B cell (primary cell): ENCODE data around the gene CRTAC1. TPM values are rescaled to one million over a fixed set of nuclear protein-coding genes. Genes with fewer than 3 reads are reported as not detected.
"Not testable (repeated sequence)": the region's sequence is repeated elsewhere in the genome, so short reads cannot be mapped to it uniquely, and the experiment has no call there.

Experiments
- ATAC-seq: fragments of 200-7000 bp; cut with Tn5 transposase; one replicate; pipeline ENCODE4 v1.10.0; 2021; ENCODE audit warnings: low read depth, mild to moderate bottlenecking, moderate number of reproducible peaks, moderate library complexity
- CTCF ChIA-PET: fragments of 350-600 bp; sonication (Branson Sonifier 250); formaldehyde crosslinking; loops from one replicate; lab custom pipeline; 2021; ENCODE audit warnings: antibody characterized with exemption, inconsistent platforms; lab: Charles Lee
- POLR2A ChIA-PET: fragments of 350-600 bp; sonication (Branson Sonifier 250); formaldehyde crosslinking; loops from one replicate; lab custom pipeline; 2021; ENCODE audit warnings: antibody characterized with exemption; lab: Charles Lee
- DNase-seq: peaks from one replicate; pipeline ENCODE4 v3.0.0; 2013
- H2AFZ ChIP-seq: 2 replicates; pipeline ENCODE4 v1.6.1; 2012; ENCODE audit warnings: mild to moderate bottlenecking, low read depth, low read length; ENCODE audit not compliant: insufficient read depth, poor library complexity, severe bottlenecking
- H3K27ac ChIP-seq, 2 donors: 1 replicate in 1 of 2; 2 replicates in 1 of 2; pipeline ENCODE4 v1.5.1; 2012 to 2013; ENCODE audit warnings: low read length in 2 of 2, mild to moderate bottlenecking in 2 of 2, moderate library complexity in 1 of 2
- H3K27me3 ChIP-seq, 4 experiments: fragments of 200-600 bp in 1 of 4; sonication (generic) in 1 of 4; replicated peaks in 1 of 4; 1 replicate in 2 of 4; 2 replicates in 2 of 4; pipeline versions ENCODE4 v1.6.1 to v1.7.0; 2013 to 2016; ENCODE audit warnings: low read length in 3 of 4, mild to moderate bottlenecking in 2 of 4, mixed read lengths in 1 of 4, moderate library complexity in 1 of 4; ENCODE audit not compliant: insufficient read depth in 4 of 4, control insufficient read depth in 3 of 4; ENCODE audit errors: control extremely low read depth in 1 of 4
- H3K36me3 ChIP-seq, 2 experiments: replicated peaks in 1 of 2; 1 replicate in 1 of 2; 2 replicates in 1 of 2; pipeline versions ENCODE4 v1.6.1 to v1.7.1; 2013; ENCODE audit warnings: low read length in 1 of 2; ENCODE audit not compliant: insufficient read depth in 2 of 2, control insufficient read depth in 1 of 2; ENCODE audit errors: control extremely low read depth in 1 of 2, extremely low read depth in 1 of 2
- H3K4me1 ChIP-seq, 2 donors: fragments of 200-600 bp in 1 of 2; sonication (generic) in 1 of 2; 1 replicate in 1 of 2; 2 replicates in 1 of 2; pipeline versions ENCODE4 v1.5.1 to v1.6.1; 2013 to 2017; ENCODE audit warnings: low read length in 2 of 2; ENCODE audit not compliant: control insufficient read depth in 2 of 2, insufficient read depth in 2 of 2
- H3K4me2 ChIP-seq: replicated peaks from 2 replicates; pipeline ENCODE3; 2012; ENCODE audit warnings: mild to moderate bottlenecking, low read depth, low read length; ENCODE audit not compliant: poor library complexity, severe bottlenecking
- H3K4me3 ChIP-seq, 5 experiments: fragments of 200-600 bp in 1 of 5; sonication (generic) in 1 of 5; 1 replicate in 3 of 5; 2 replicates in 2 of 5; pipeline versions ENCODE4 v1.5.1 to v1.7.0; 2011 to 2016; ENCODE audit warnings: low read length in 4 of 5, mild to moderate bottlenecking in 4 of 5, low read depth in 2 of 5, control low read depth in 1 of 5, moderate library complexity in 1 of 5; ENCODE audit not compliant: insufficient read depth in 1 of 5; ENCODE audit errors: control extremely low read depth in 1 of 5, extremely low read depth in 1 of 5
- H3K79me2 ChIP-seq: fragments of 200-600 bp; sonication (generic); one replicate; pipeline ENCODE4 v1.6.0; 2016; ENCODE audit warnings: low read length; ENCODE audit not compliant: control insufficient read depth, insufficient read depth
- H3K9ac ChIP-seq: fragments of 200-600 bp; sonication (generic); 2 replicates; pipeline ENCODE4 v1.6.1; 2017; ENCODE audit warnings: mild to moderate bottlenecking, low read length, moderate library complexity
- H3K9me3 ChIP-seq, 3 donors: one replicate each; pipeline versions ENCODE4 v1.6.1 to v1.7.1; 2013; ENCODE audit warnings: low read length in 2 of 3; ENCODE audit not compliant: control insufficient read depth in 2 of 3, insufficient read depth in 1 of 3; ENCODE audit errors: control extremely low read depth in 1 of 3
- H4K20me1 ChIP-seq: 2 replicates; pipeline ENCODE4 v1.6.0; 2012; ENCODE audit warnings: mild to moderate bottlenecking, low read length; ENCODE audit not compliant: insufficient read depth, control insufficient read depth, poor library complexity, severe bottlenecking
- H3K27ac Mint-ChIP-seq: one replicate; pipeline ENCODE4 v1.8.0; 2021; ENCODE audit warnings: mixed read lengths
- H3K27me3 Mint-ChIP-seq: one replicate; pipeline ENCODE4 v1.8.0; 2021; ENCODE audit warnings: mixed read lengths
- H3K4me1 Mint-ChIP-seq: one replicate; pipeline ENCODE4 v1.8.0; 2021; ENCODE audit warnings: mixed read lengths
- H3K4me3 Mint-ChIP-seq: one replicate; pipeline ENCODE4 v1.8.0; 2021; ENCODE audit warnings: mixed read lengths
- H3K9me3 Mint-ChIP-seq: one replicate; pipeline ENCODE4 v1.8.0; 2022; ENCODE audit warnings: mixed read lengths; ENCODE audit not compliant: insufficient read depth
- CTCF ChIP-seq: fragments of 200-600 bp; IDR thresholded peaks from one replicate; pipeline ENCODE4 v1.8.0; 2022; ENCODE audit warnings: antibody characterized with exemption, mild to moderate bottlenecking
- EZH2 ChIP-seq: IDR thresholded peaks from 2 replicates; pipeline ENCODE4 v1.6.1; 2012; ENCODE audit warnings: borderline replicate concordance, low read depth, mild to moderate bottlenecking, moderate library complexity, low read length; ENCODE audit not compliant: insufficient read depth, poor library complexity, severe bottlenecking
- WGBS: methylation state at CpG from one replicate; pipeline ENCODE4 v1.1.5; 2013; ENCODE audit warnings: missing lambda C conversion rate; ENCODE audit not compliant: insufficient coverage; 5-methylcytosine and 5-hydroxymethylcytosine counted together
- intact Hi-C: fragments of 100-400 bp; cut with micrococcal nuclease; formaldehyde crosslinking; loops from one replicate; pipeline ENCODE4 v1.10.0; 2022
- polyA plus RNA-seq: library from polyadenylated mRNA; depleted of rRNA; stranded (reverse); fragments of >200 nt; gene quantifications from 2 replicates; pipeline ENCODE4 v1.2.3, GENCODE V29; 2012
- total RNA-seq, 2 donors: library from RNA; stranded (reverse); fragments of 120-200 nt in 1 of 2; gene quantifications; 1 replicate in 1 of 2; 2 replicates in 1 of 2; pipeline versions ENCODE4 v1.2.3 to v1.2.4, GENCODE V29; 2013 to 2022

Gene CRTAC1
- total and polyA plus RNA-seq, 2 donors (not counting 1 experiment from before 2014, with no cell fraction given): not detected

- H4K20me1 ChIP-seq: no peaks in the 10 kb centered on the region
- no peak for ATAC-seq
- H3K9me3 Mint-ChIP-seq: no peaks in the 10 kb centered on the region
- no peaks in the 10 kb centered on the region for H3K79me2 ChIP-seq
- intact Hi-C loops: no loop called here
- H3K27me3 ChIP-seq: peaks cover 0 to 20% (median 9%) of the 10 kb centered on the region in 4 experiments
- peaks cover 5% of the 10 kb centered on the region for H3K4me1 Mint-ChIP-seq
- no peak overlapping the region for H3K27ac Mint-ChIP-seq
- DNase-seq: no peak
- ChIA-PET CTCF (no interaction called here), POLR2A (no interaction called here)
- peaks cover 21% of the 10 kb centered on the region for H3K27me3 Mint-ChIP-seq
- H3K4me1 ChIP-seq: peaks cover 4 to 5% of the 10 kb centered on the region in 2 donors
- no peaks in the 10 kb centered on the region for H3K36me3 ChIP-seq
- H3K27ac ChIP-seq: no peak overlapping the region
- peaks cover 0 to 3% (median 0%) of the 10 kb centered on the region in 3 donors for H3K9me3 ChIP-seq
- H3K4me2 ChIP-seq: no peak overlapping the region
- no peak overlapping the region for H3K9ac ChIP-seq
- TF ChIP-seq CTCF (no peak), EZH2 (no peak)
- no peak overlapping the region for H2AFZ ChIP-seq
- H3K4me3 Mint-ChIP-seq: no peak overlapping the region
- H3K4me3 ChIP-seq: no peak overlapping the region
- WGBS: 88% methylated on average over 3 of the region's 3 CpGs
Observed at GRCh38 chr10:97844678-97845077, 185.7 kb downstream of the CRTAC1 start.

GRCh38 chr10:97843972-97844371 is 186.4 kb downstream of the CRTAC1 start:
- POLR2A ChIA-PET, DNase-seq, H3K4me1 ChIP-seq, H3K9ac ChIP-seq, H4K20me1 ChIP-seq, H3K27ac ChIP-seq, H3K9me3 ChIP-seq, ATAC-seq, H3K36me3 ChIP-seq, H3K9me3 Mint-ChIP-seq, H3K4me3 ChIP-seq, CTCF ChIA-PET, H3K79me2 ChIP-seq, H2AFZ ChIP-seq, H3K4me3 Mint-ChIP-seq, H3K27ac Mint-ChIP-seq, intact Hi-C loops, H3K4me2 ChIP-seq, H3K4me1 Mint-ChIP-seq: not testable (repeated sequence)
- H3K27me3 ChIP-seq: peaks cover 0 to 17% (median 9%) of the 10 kb centered on the region in 4 experiments
- H3K27me3 Mint-ChIP-seq: peaks cover 16% of the 10 kb centered on the region
- WGBS: 100% methylated on average over 1 of the region's 2 CpGs
